ENCODE results near the gene LYSMD3. TPM values are rescaled to one million over a fixed set of nuclear protein-coding genes. Genes with fewer than 3 reads are reported as not detected.

The LYSMD3 gene
- total and polyA plus RNA-seq, 9 of the 15 experiments (the other 6 are each of a cell fraction or from before 2014, with no cell fraction given) = 9.5 to 42.3 (median 20.7) TPM

- TF ChIP-seq ZNF444 (CRISPR knock-in tag; IDR thresholded peaks at IDR 0.05) (no peak), SMAD2 (IDR thresholded peaks at IDR 0.05; ENCODE audit: low read depth, low read length) (no peak), ZSCAN32 (CRISPR knock-in tag; IDR thresholded peaks at IDR 0.05) (no peak), CBX1 (IDR thresholded peaks at IDR 0.05; ENCODE audit: low read depth) (no peak), MAFF (IDR thresholded peaks at IDR 0.05; ENCODE audit: low read length) (peak; percentile 65), CBFB (CRISPR knock-in tag; IDR thresholded peaks at IDR 0.05) (no peak), ZNF785 (CRISPR knock-in tag; IDR thresholded peaks at IDR 0.05) (no peak), CXXC5 (CRISPR knock-in tag; IDR thresholded peaks at IDR 0.05) (no peak), FOXJ2 (tag; IDR thresholded peaks at IDR 0.05) (peak; percentile 93), ARID1B (IDR thresholded peaks at IDR 0.05) (peak; percentile 24; the same call in 1 of the 2 replicates), MEF2A (IDR thresholded peaks at IDR 0.05; ENCODE audit: control insufficient read depth, low read depth, low read length) (no peak), ZNF766 (CRISPR knock-in tag; conservative IDR thresholded peaks at IDR 0.05) (no peak), FIP1L1 (IDR thresholded peaks at IDR 0.05; ENCODE audit: low read depth, low read length, poor library complexity, severe bottlenecking) (no peak), ZNF586 (CRISPR knock-in tag; conservative IDR thresholded peaks at IDR 0.05) (no peak), ID3 (CRISPR knock-in tag; IDR thresholded peaks at IDR 0.05) (no peak), ID3 (tag; IDR thresholded peaks at IDR 0.05) (no peak), SPI1 (IDR thresholded peaks at IDR 0.05; ENCODE audit: borderline replicate concordance, low read depth, low read length) (peak; percentile 39; the same call in 1 of the 2 replicates), SMARCA4 (IDR thresholded peaks at IDR 0.05) (0 out of 2 replicates have a peak, but pooled peaks have one; percentile 31), ZNF143 (CRISPR knock-in tag; IDR thresholded peaks at IDR 0.05) (no peak), ARID3A (IDR thresholded peaks at IDR 0.05; ENCODE audit: borderline replicate concordance, low read depth, low read length) (no peak), IRF1 (CRISPR knock-in tag; IDR thresholded peaks at IDR 0.05; ENCODE audit: borderline replicate concordance) (no peak), POLR2AphosphoS2 (IDR thresholded peaks at IDR 0.05; ENCODE audit: low read length) (no peak), MYC (IDR thresholded peaks at IDR 0.05; ENCODE audit: low read depth, low read length) (peak; percentile 35; the same call in 1 of the 2 replicates), MYC (CRISPR knock-in tag; IDR thresholded peaks at IDR 0.05; ENCODE audit: borderline replicate concordance, low read depth) (no peak), HDAC2 (IDR thresholded peaks at IDR 0.05) (no peak), STAG1 (CRISPR knock-in tag; IDR thresholded peaks at IDR 0.05; ENCODE audit: borderline replicate concordance) (no peak), U2AF2 (optimal IDR thresholded peaks at IDR 0.05; ENCODE audit: low read depth, low read length) (no peak)
- TF ChIP-seq, protein P1, sequence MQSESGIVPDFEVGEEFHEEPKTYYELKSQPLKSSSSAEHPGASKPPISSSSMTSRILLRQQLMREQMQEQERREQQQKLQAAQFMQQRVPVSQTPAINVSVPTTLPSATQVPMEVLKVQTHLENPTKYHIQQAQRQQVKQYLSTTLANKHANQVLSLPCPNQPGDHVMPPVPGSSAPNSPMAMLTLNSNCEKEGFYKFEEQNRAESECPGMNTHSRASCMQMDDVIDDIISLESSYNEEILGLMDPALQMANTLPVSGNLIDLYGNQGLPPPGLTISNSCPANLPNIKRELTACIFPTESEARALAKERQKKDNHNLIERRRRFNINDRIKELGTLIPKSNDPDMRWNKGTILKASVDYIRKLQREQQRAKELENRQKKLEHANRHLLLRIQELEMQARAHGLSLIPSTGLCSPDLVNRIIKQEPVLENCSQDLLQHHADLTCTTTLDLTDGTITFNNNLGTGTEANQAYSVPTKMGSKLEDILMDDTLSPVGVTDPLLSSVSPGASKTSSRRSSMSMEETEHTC (IDR thresholded peaks at IDR 0.05) = no peak
Observed at GRCh38 chr5:90548069-90548593, 18.7 kb upstream of the LYSMD3 start (continued).

Data from K562 (cell line).